Transverse colon (tissue), 4 donors: ENCODE measurements around the gene DTX1.

Experiments
- EP300 ChIP-seq: sonication (generic); formaldehyde crosslinking; IDR thresholded peaks from one replicate; pipeline ENCODE4 v1.6.1; 2017; ENCODE audit warnings: antibody characterized with exemption, low read depth
- POLR2A ChIP-seq: fragments of 450-650 bp; IDR thresholded peaks from one replicate; pipeline ENCODE4 v1.6.1; 2016; ENCODE audit warnings: antibody characterized with exemption, mild to moderate bottlenecking, moderate library complexity
- POLR2AphosphoS5 ChIP-seq, 3 donors: sonication (generic); formaldehyde crosslinking; IDR thresholded peaks; one replicate each; pipeline ENCODE4 v1.6.1; 2016; ENCODE audit warnings: antibody characterized with exemption in 3 of 3
- TF ChIP-seq, protein P1 (sequence below), 5 experiments: fragments of 200-600 bp in 3 of 5; fragments of 450-650 bp in 2 of 5; sonication (generic) in 3 of 5; IDR thresholded peaks; 1 replicate in 2 of 5; 2 replicates in 3 of 5; pipeline ENCODE4 v1.5.1; 2016 to 2017; ENCODE audit warnings: antibody characterized with exemption in 5 of 5, inconsistent platforms in 3 of 5, mild to moderate bottlenecking in 2 of 5, moderate library complexity in 1 of 5

DNA sequence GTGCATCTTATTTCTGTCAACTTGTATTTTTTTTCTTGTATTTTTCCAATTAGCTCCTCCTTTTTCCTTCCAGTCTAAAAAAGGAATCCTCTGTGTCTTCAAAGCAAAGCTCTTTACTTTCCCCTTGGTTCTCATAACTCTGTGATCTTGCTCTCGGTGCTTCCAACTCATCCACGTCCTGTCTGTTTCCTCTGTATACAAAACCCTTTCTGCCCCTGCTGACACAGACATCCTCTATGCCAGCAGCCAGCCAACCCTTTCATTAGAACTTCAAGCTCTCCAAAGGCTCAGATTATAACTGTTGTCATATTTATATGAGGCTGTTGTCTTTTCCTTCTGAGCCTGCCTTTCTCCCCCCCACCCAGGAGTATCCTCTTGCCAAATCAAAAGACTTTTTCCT is 45.8 kb upstream of the DTX1 start:
- TF ChIP-seq, protein P1, sequence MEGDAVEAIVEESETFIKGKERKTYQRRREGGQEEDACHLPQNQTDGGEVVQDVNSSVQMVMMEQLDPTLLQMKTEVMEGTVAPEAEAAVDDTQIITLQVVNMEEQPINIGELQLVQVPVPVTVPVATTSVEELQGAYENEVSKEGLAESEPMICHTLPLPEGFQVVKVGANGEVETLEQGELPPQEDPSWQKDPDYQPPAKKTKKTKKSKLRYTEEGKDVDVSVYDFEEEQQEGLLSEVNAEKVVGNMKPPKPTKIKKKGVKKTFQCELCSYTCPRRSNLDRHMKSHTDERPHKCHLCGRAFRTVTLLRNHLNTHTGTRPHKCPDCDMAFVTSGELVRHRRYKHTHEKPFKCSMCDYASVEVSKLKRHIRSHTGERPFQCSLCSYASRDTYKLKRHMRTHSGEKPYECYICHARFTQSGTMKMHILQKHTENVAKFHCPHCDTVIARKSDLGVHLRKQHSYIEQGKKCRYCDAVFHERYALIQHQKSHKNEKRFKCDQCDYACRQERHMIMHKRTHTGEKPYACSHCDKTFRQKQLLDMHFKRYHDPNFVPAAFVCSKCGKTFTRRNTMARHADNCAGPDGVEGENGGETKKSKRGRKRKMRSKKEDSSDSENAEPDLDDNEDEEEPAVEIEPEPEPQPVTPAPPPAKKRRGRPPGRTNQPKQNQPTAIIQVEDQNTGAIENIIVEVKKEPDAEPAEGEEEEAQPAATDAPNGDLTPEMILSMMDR (IDR thresholded peaks at IDR 0.05): no peak
- TF ChIP-seq POLR2AphosphoS5 (IDR thresholded peaks at IDR 0.05) (no peak), POLR2A (no peak), EP300 (no peak)
